Renal pelvis (tissue), 12 donors: ENCODE results near the gene PTPRE. TPM values are rescaled to one million over a fixed set of nuclear protein-coding genes. Genes with fewer than 3 reads are reported as not detected.
A peak's percentile ranks its signal among the peaks of the same experiment; 100 is the strongest.

ENCODE experiments used
- DNase-seq: peaks from one replicate; pipeline ENCODE4 v3.0.0-alpha.2; 2013
- long read RNA-seq, 16 experiments: transcript quantifications; one replicate each; lab custom pipeline, GENCODE V29; 2026
- polyA plus RNA-seq, 3 donors: library from polyadenylated mRNA; unstranded; fragments of 120-200 nt; gene quantifications; one replicate each; pipeline ENCODE4 v1.2.1, GENCODE V29; 2013; ENCODE audit not compliant: insufficient read length in 3 of 3

PTPRE gene, protein sequence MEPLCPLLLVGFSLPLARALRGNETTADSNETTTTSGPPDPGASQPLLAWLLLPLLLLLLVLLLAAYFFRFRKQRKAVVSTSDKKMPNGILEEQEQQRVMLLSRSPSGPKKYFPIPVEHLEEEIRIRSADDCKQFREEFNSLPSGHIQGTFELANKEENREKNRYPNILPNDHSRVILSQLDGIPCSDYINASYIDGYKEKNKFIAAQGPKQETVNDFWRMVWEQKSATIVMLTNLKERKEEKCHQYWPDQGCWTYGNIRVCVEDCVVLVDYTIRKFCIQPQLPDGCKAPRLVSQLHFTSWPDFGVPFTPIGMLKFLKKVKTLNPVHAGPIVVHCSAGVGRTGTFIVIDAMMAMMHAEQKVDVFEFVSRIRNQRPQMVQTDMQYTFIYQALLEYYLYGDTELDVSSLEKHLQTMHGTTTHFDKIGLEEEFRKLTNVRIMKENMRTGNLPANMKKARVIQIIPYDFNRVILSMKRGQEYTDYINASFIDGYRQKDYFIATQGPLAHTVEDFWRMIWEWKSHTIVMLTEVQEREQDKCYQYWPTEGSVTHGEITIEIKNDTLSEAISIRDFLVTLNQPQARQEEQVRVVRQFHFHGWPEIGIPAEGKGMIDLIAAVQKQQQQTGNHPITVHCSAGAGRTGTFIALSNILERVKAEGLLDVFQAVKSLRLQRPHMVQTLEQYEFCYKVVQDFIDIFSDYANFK
- 1 to 10 TPM; 5.7 to 6.9 (median 5.8) TPM for polyA plus RNA-seq
- long read RNA-seq, donor 1 = 0 reads
- long read RNA-seq, donor 2 = 0 reads
- long read RNA-seq, donor 3 = 0 reads
- long read RNA-seq, donor 4 = 0 reads
- long read RNA-seq, donor 5, full-length matches to known transcripts = 1 of 1 reads
- long read RNA-seq, donor 5, partial matches to known transcripts = 0 of 1 reads
- long read RNA-seq, donor 5, other reads (novel, unspliced or antisense) = 0 of 1 reads
- long read RNA-seq, donor 6 = 0 reads
- long read RNA-seq, donor 7 = 0 reads
- long read RNA-seq, donor 8 = 0 reads
- long read RNA-seq, donor 9 = 0 reads
- long read RNA-seq, donor 10 = 0 reads
- long read RNA-seq, donor 11, partial matches to known transcripts = 5 of 5 reads
- long read RNA-seq, donor 11, other reads (novel, unspliced or antisense) = 0 of 5 reads
- long read RNA-seq, donor 12 = 0 reads
- long read RNA-seq, donor 13 = 0 reads
- long read RNA-seq, donor 14 = 0 reads
- long read RNA-seq, donor 15, full-length matches to known transcripts = 1 of 9 reads
- long read RNA-seq, donor 15, partial matches to known transcripts = 8 of 9 reads
- long read RNA-seq, donor 15, other reads (novel, unspliced or antisense) = 0 of 9 reads
- long read RNA-seq, donor 16 = 0 reads

DNA sequence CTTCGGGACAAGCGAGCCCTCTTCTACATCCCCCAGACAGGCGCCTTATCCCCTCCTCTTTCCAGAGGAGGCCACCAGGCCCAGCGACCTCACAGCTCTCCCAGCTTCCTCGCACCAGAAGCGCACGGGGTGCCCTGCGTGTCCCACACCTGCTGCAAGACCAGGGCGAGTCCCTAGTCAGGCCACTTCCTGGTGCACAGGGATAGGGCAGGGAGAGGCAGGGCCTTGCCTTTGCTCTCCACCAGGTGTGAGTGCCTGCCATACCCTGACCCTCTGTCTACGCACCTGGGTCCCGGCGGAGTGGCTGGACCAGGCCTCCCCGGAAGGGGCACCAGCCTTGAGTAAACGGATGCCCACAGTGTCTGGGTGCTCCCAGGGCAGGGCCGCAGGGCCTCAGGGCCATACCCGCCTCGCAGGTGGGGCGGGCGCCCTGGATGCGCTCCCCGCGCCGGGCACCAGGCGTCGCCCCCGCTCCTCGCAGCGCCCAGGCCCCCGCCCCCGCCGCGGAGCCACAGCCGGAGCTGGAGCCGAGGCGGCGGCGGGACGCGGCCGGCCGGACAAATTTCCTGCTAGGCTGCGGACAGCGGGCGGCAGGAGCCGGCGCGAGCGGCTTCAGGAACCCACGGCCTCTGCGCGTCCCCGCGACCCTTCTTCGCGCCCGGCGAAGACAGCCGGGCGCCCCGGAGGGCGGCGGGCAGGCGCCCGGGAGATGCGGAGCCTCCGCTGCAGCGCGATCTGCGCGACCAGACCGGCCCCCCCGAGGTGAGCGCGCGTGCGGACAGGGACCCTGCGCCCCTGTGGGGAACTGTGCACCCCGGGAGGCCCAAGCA lies at the start of gene PTPRE:
Gene PTPRE (plus strand): TSS at position 556 of the 830 bp plus-strand sequence. CDS start 133,779 bp downstream, outside the sequence.
- peak; percentile 53 for DNase-seq

DNA sequence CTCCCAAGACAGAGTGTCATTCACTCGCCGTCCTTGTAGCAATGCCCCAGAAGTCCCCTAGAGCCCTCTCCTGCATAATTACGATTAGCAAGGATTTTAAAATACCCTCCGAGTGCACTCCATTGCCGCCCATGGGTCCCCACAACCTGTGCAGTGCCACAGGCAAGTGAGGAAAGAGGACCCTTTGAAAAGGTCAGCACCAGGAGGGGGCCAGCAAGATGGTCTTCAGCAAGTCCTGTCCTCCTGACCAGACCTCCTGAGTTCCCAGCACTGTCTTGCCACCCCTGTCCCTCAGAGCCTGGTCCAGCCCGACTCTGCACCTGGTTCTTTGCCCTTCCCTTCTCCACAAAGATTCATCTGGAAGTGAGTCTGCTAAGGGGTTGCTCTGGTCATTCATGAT lies 46.3 kb upstream of the PTPRE start:
- DNase-seq = no peak

DNA sequence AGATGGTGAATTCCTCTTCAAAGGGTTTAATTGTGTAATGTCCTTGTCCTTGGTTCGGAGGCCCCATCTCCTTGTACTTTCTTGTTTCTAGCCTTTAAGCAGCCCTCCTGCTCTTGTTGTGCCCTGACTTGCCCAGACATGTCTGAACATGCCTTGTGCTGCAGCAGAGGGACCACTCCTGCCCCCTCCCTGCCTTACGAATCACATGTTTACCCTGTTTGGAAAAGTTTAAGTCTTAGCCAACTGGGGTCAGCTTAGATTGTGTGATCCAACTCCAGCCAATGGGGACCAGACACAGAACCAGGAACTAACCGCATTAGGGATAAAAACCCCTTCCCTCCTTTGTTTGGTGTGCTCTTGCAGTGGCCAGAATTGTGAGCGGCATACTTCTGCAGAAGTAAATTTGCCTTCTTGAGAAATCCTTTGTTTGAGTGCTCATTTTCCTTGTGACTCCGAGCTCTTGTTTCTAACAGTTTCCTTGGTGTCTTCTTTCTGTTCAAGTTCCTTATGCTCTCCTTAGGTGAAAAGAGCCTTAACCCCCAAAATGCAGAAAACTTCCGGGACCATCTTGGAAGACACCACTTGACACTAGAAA lies 43.6 kb upstream of the PTPRE start:
- no peak for DNase-seq

DNA sequence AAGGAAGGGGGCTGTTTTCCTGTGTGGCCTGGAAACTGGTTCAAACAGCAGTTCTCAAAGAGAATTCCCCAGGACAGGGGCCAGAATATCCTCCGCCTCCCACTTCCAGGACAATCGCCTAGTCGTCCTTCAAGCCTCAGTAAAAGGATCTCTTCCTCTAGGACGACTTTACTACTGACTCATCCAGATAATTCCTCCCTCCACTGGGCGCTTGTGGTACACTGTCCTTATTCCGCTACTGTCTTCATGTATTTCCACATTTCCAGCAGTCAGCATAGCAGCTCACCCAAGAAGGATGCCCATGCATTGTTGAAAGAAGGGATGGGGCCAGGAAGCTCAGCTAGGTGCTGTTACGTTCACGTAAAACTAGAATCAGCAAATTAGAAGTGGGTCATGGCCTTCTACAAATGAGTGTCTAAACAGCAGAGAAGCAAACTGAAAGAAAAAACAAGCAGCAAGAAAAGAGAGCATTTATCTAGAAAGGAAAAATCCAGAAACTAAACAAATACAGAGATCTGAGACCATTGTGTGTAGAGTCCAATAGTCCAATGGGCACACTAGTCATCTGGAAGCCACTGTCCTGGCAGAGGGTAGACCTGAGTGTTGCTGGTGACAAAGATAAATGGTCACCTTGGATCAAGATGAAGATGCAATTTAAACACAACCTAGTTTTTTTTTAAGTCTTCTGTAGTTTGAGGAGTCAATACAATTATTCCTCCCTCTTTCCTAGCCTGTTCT lies 40.5 kb upstream of the PTPRE start:
- DNase-seq = no peak

DNA sequence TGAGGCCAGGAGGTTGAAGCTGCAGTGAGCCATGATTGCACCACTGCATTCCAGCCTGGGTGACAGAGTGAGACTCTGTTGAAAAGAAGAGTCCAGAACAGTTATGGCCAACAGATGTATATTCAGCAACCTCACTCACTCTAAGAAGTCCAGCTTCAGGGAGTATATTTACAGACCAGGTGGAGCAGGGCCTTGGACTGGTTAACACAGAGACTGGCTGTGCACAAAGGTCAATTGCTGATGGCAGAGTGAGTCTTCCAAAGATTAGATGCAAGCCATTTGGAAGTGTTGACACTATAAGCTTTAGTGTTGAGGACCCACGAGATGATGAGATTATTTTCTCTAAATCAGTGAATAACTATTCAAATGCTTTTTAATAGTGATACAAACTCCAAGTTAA lies 39.1 kb upstream of the PTPRE start:
- no peak for DNase-seq

DNA sequence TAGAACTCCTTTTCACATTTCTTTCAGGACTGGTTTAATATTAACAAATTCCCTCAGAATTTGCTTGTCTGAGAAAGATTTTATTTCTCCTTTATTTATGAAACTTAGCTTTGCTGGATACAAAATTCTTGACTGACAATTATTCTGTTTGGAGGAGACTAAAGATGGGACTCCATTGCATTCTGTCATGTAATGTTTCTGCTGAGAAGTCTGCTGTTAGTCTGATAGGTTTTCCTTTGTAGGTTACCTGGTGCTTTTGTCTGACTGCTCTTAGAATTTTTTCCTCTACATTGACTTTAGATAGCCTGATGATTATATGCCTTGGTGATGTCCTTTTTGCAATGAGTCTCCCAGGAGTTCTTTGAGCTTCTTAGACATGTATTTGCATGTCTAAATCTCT lies 37.6 kb upstream of the PTPRE start:
- no peak for DNase-seq

DNA sequence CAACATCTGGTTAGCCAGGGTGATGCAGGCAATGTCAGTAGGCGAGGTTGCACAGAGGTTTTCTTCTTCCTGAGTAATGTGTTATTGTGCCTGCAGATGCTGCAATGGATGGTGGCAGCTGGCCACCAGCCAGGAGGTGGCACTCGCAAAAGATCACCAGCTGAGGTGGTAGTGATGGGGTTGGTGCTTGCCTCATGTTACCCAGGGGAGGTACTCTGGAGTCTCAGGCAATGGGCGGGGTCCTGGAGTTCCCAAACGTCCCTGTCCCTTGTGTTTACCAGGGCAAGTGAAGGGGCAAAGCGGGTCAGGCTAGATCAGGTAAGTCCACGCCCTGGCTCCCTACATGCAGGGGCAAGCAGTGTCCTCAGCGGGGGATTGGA lies 35.3 kb upstream of the PTPRE start:
- DNase-seq = no peak

DNA sequence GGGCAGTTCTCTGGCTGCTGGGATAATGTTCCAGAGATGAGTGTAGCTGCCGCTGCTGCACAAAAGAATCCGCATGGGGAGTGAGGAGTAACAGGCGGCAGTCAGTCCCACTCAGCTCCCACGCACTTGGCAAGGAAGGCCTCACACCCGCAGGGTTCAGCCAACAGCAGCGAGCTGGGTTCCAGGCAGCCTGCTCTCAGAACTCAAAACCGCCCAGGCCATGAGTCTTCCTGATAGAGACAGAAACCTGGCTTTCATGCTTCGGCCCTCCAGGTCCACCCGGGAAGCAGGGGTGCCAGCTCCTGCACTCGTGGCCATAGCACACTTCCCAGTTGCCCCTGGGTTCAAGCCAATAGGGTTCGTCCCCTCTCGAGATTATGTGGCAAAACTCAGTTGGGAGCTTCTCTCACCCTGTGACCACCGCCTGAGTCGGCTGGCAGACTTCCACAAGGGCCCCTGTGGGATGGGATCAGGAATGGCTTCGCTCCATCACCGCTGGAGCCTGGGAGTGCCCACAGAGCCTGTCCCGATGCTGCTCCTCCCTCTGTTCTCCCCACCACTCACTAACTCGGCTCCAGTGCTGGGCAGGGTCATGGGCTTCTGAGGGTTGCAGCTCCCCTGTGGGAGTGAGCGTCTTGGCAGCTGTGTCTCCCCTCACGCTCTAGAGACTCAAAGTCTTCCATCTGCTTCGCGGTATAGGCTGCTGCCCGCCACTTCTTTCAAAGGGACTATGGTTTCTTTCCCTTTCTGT lies 34.7 kb upstream of the PTPRE start:
- no peak for DNase-seq

DNA sequence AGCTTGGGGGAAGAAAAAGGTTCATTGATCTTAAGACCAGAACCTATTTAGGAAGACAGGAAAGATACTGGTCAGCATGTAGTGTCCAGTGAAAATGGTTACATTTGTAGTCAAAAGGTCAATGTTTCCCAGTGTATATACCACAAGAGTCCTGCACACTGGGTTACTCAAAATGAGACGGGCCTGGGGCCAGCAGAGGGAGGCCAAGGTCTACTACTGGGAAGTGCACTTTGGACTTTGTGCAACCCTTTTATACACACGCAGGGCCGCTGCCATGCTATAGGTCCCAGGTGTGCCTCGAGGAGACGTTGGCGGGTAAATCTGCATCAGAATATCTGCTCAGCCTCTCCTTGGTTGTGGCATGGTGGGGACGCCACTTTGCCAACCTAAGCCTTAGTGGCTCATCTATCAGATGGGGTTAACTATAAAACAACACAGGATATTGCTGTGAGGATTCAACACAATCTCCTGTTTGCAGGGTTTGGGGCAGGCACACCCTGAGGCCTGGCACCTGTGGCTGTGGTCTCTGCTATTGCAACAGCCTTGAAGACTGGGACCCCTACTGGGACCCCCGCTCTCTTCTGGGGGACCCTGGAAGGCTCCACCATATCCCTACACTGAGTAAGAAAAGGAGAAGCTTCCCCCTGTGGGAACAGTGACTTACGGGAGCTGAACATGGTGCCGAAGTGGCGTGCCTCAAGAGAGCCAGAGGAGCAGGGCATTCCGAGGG lies 33.9 kb upstream of the PTPRE start:
- DNase-seq = no peak

DNA sequence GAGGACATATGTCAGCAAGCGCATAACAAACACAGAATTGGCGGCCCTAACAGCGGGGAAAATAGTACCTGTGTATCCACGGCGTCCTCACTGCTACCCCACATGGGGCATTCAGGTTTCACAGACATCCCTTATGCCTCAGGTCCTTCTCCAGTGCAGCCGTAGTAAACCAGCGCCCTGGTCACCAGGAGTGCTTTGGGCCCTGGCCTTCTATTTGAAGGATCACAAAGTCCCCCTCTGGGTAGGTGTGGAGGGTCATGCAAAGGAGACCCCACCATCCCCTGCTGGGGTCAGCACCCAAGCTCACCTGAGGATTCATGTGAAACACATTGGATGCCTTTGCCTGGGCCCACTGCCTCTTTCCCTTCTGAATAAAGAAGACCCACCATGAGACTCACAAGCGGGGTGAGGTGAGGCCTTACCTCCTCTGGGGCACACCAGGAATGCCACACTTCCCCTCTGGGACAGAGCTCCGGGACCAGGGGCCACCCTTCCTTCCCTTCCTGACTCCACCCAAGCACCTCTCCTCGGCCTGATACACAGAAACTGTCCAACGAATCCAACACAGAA lies 32.9 kb upstream of the PTPRE start:
- no peak for DNase-seq

DNA sequence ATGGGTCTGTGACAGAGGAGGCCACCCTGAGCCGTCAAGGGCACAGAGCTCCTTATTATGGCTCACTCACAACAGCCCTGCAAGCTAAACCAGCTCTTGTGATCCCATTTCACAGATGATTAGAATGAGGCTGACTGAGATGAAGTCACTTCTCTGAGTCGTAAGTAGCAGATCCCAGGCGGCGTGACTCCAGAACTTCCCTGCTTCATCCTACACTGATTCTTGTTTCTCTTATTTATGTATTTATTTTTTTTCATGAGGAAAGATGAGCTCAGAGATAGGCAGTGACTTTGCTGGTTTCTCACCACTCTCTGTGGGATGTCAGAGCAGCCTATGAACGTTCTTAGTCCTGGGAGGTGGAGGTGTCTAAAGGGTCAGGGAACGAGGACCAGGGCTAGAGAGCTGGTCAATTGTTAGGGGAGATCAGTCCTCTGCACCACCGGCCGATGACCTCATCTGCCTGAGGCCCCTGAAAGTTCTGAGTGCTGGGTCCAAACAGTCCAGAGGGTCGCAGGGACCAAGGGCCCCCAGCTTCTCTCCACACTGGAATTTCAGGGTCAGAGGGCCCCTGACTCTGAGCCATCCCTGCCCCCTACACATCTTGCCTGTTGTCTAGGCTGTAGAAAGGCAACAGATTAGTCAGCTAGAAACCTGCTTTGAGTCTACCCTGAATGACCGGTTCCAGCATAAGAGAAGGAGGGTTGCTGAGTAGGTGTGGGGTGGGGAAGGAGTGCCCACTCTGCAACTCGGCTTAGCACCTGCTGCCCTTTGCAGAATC lies 32.0 kb upstream of the PTPRE start:
- no peak for DNase-seq

DNA sequence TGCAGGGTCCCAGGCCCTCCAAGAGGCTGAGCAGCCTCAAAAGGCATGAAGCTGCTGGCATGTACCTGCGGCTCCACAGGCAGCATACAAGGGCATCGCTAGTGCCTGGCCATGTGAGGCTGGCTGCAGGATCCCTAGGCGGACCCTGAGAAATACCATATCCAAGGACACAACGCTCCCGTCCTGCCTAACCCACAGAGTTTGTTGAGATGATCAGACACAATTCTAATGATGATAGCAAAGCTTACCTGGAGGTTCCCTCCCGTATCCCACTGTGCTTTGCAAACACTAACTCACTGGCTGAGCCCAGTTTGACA lies 31.5 kb upstream of the PTPRE start:
- DNase-seq = no peak

DNA sequence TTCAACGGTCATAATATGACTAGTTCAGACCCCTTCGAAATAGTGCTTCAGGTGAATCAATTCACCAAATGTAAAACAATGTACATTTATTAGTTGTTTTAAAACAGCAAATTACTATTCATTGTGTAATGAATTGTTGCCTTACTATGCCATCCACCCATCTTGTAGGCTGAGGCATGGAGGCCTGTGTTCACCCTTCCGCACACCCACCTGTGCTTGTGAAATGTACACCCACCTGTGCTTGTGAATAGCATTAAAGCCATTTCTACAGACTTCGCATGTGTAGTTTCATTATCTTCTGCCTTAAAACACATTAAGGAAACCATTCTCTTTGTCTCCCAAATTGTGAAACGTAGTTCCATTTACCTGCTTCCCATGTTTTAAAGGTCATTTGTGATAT lies 31.0 kb upstream of the PTPRE start:
- DNase-seq = no peak

DNA sequence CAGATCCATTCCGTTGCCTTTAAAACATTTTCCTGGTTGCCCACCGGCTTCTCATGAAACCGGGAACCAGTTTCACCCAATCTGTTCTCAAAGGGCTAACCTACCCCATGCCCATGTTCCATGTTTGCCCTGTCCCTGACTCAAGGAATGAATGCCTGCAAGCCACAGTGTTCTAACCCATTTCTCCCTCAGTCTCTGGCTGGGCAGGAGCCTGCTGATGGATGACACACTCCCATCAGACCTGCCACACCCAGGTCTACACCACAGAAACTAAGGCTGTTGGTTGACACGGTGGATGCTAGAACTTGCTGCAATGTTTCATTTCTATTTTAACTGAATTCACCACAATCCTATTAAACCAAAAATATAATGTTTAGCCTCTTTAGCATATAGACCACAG lies 29.8 kb upstream of the PTPRE start:
- no peak for DNase-seq

DNA sequence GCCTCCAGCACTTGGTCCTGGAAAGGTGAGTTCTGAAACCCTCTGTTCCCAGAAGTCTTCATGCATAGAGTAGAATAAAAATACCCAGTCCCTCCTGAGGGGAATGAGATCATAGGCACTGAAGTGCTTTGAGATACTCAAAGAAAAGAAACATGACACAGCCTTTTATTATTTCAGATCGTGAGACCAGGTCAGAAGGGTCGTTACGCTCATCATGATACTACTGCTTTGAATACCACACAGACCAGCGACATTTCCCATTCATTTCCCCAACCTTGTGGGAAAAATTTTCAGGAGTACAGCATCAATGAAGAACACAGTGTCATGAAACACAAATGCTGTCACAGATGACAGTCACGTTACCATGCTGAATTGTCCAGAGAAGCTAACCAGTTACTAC lies 29.2 kb upstream of the PTPRE start:
- no peak for DNase-seq

DNA sequence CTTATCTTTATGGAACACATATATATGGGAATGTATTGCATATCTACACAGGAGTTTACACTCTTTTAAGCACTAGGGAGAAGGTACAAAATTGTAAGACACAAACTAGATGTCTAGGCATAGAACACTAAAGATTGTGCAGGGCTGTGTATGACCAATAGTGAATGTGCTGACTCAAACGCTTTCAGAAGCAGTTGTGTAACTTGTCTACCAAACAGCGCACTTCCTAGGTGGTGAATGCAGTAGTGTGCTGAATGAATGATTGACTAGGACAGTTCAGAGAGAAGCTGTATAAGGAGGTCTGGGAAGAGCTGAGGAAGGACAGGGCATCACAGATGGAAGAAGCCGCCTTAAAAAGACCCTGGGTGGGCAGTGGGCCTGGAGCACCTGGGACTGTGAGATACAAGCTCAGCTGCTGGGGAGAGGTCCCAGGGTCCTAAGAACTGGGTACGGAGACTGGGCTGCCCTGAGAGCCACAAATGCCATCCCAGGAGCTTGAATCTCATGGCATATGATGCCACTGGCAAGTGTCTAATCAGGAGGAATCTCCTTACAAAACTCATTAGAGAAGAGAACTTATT lies 28.3 kb upstream of the PTPRE start:
- no peak for DNase-seq

DNA sequence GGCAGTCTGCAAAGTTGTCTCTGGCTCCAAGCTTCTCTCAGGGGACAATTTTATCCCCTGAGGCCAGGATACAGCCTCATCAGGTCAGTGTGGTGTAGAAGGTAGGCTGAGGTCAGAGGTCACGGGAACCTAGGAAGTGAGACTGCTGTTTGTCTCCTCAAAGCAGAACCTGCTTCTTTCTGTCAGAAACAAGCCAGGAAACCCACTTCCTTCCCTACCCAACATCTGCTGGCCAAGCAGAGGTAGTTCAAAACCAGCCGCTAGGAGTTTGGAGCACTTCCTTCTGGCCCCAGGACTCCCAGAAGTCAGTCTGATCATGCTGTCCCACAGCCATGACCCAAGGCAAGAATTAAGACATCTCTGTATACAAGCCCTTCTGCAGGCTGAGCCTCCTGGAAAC lies 26.3 kb upstream of the PTPRE start:
- no peak for DNase-seq
